Gastroesophageal sphincter (tissue), 4 donors: ENCODE data around the gene NFASC. TPM values are rescaled to one million over a fixed set of nuclear protein-coding genes. Genes with fewer than 3 reads are reported as not detected.

ENCODE experiments used
- ATAC-seq: fragments of 150-250 bp; one replicate; pipeline ENCODE4 v1.9.1; 2016; ENCODE audit warnings: mild to moderate bottlenecking, moderate library complexity
- H3K27ac ChIP-seq, 4 donors: fragments of 200-600 bp; sonication (generic) in 3 of 4; 1 replicate in 3 of 4; 2 replicates in 1 of 4; pipeline ENCODE4 v1.5.1; 2016 to 2019
- H3K27me3 ChIP-seq: fragments of 200-600 bp; sonication (generic); one replicate; pipeline ENCODE4 v1.5.1; 2019
- H3K36me3 ChIP-seq, 2 donors: fragments of 200-600 bp; sonication (generic); one replicate each; pipeline ENCODE4 v1.5.1; 2019; ENCODE audit warnings: control low read depth in 1 of 2
- H3K4me1 ChIP-seq, 3 donors: fragments of 200-600 bp; sonication (generic); 1 replicate in 2 of 3; 2 replicates in 1 of 3; pipeline ENCODE4 v1.5.1; 2016 to 2019; ENCODE audit warnings: control low read depth in 2 of 3
- H3K4me3 ChIP-seq, 2 donors: fragments of 200-600 bp; sonication (generic); one replicate each; pipeline ENCODE4 v1.5.1; 2019; ENCODE audit warnings: mild to moderate bottlenecking in 1 of 2, moderate library complexity in 1 of 2
- H3K9me3 ChIP-seq, 3 donors: fragments of 200-600 bp; sonication (generic); one replicate each; pipeline ENCODE4 v1.5.1; 2017 to 2019; ENCODE audit warnings: control low read depth in 2 of 3
- CTCF ChIP-seq, 4 experiments: fragments of 200-600 bp in 2 of 4; fragments of 450-650 bp in 2 of 4; sonication (generic) in 1 of 4; IDR thresholded peaks; one replicate each; pipeline ENCODE4 v1.5.1; 2017 to 2019; ENCODE audit warnings: antibody characterized with exemption in 4 of 4, mild to moderate bottlenecking in 2 of 4, moderate library complexity in 2 of 4
- EP300 ChIP-seq: sonication (generic); formaldehyde crosslinking; IDR thresholded peaks from one replicate; pipeline ENCODE4 v1.6.1; 2017; ENCODE audit warnings: antibody characterized with exemption, mild to moderate bottlenecking
- POLR2A ChIP-seq, 2 donors: fragments of 450-650 bp; IDR thresholded peaks; one replicate each; pipeline ENCODE4 v1.6.1; 2017; ENCODE audit warnings: antibody characterized with exemption in 2 of 2, mild to moderate bottlenecking in 2 of 2, moderate library complexity in 1 of 2
- POLR2AphosphoS5 ChIP-seq: sonication (generic); formaldehyde crosslinking; IDR thresholded peaks from one replicate; pipeline ENCODE4 v1.6.1; 2017; ENCODE audit warnings: antibody characterized with exemption
- WGBS, 2 donors: methylation state at CpG; one replicate each; pipeline ENCODE4 v1.1.5; 2018; ENCODE audit warnings: low coverage in 1 of 2; 5-methylcytosine and 5-hydroxymethylcytosine counted together
- total RNA-seq, 4 donors: library from RNA; depleted of rRNA; stranded (reverse); fragments of >200 nt; gene quantifications; one replicate each; pipeline ENCODE4 v1.1.0, GENCODE V29; 2016

Gene NFASC
- total RNA-seq, 4 donors from 2014 or later: 39.0 to 121 (median 54.5) TPM

GRCh38 chr1:204968135-204968534 lies 97.5 kb downstream of the NFASC start:
- no peaks in the 10 kb centered on the region for H3K4me1 ChIP-seq
- ATAC-seq: no peak
- no peaks in the 10 kb centered on the region for H3K9me3 ChIP-seq
- H3K36me3 ChIP-seq: peaks cover 0 to 98% of the 10 kb centered on the region in 2 donors
- no CpG with 5 or more reads among the region's 10 CpGs for WGBS, 2 donors
- H3K4me3 ChIP-seq: no peak overlapping the region
- TF ChIP-seq CTCF (IDR thresholded peaks at IDR 0.05) (no peak), POLR2A (IDR thresholded peaks at IDR 0.05) (no peak), POLR2AphosphoS5 (no peak), EP300 (no peak)
- no peaks in the 10 kb centered on the region for H3K27me3 ChIP-seq
- no peak overlapping the region for H3K27ac ChIP-seq

GRCh38 chr1:204968951-204969350 lies 98.3 kb downstream of the NFASC start:
- Histone ChIP-seq H3K27me3 (no peaks in the 10 kb centered on the region), H3K4me1 (no peaks in the 10 kb centered on the region), H3K27ac (no peak overlapping the region), H3K9me3 (no peaks in the 10 kb centered on the region), H3K36me3 (peaks cover 0 to 98% of the 10 kb centered on the region in 2 donors), H3K4me3 (no peak overlapping the region)
- WGBS, 2 donors: 83 to 85% methylated on average over 6 to 15 of the region's 16 CpGs
- no peak for ATAC-seq
- TF ChIP-seq POLR2A (IDR thresholded peaks at IDR 0.05) (no peak), POLR2AphosphoS5 (no peak), CTCF (IDR thresholded peaks at IDR 0.05) (no peak), EP300 (no peak)

- H3K27me3 ChIP-seq: no peaks in the 10 kb centered on the region
- H3K4me1 ChIP-seq: no peaks in the 10 kb centered on the region
- no peak overlapping the region for H3K4me3 ChIP-seq
- no peak for ATAC-seq
- peaks cover 0 to 100% of the 10 kb centered on the region in 2 donors for H3K36me3 ChIP-seq
- no peaks in the 10 kb centered on the region for H3K9me3 ChIP-seq
- H3K27ac ChIP-seq: no peak overlapping the region
- no peak for TF ChIP-seq POLR2AphosphoS5
- TF ChIP-seq CTCF (IDR thresholded peaks at IDR 0.05): no peak
- TF ChIP-seq POLR2A (IDR thresholded peaks at IDR 0.05): no peak
- TF ChIP-seq EP300: no peak
- WGBS, 2 donors: 86 to 92% methylated on average over 1 to 2 of the region's 2 CpGs
These were observed 100.3 kb downstream of the NFASC start for GRCh38 chr1:204970937-204971336.

GRCh38 chr1:204971517-204972336 lies 101.1 kb downstream of the NFASC start:
- 51 to 87% methylated on average over 3 to 7 of the region's 12 CpGs for WGBS, 2 donors
- Histone ChIP-seq H3K27me3 (no peaks in the 10 kb centered on the region), H3K4me3 (no peak overlapping the region), H3K4me1 (no peaks in the 10 kb centered on the region), H3K9me3 (no peaks in the 10 kb centered on the region), H3K36me3 (peaks cover 0 to 100% of the 10 kb centered on the region in 2 donors), H3K27ac (no peak overlapping the region)
- ATAC-seq: no peak
- TF ChIP-seq POLR2A (IDR thresholded peaks at IDR 0.05): no peak
- no peak for TF ChIP-seq POLR2AphosphoS5
- TF ChIP-seq CTCF (IDR thresholded peaks at IDR 0.05): no peak
- no peak for TF ChIP-seq EP300

GRCh38 chr1:204972426-204972825 lies 101.8 kb downstream of the NFASC start:
- Histone ChIP-seq H3K27me3 (no peaks in the 10 kb centered on the region), H3K27ac (no peak overlapping the region), H3K4me3 (no peak overlapping the region), H3K9me3 (no peaks in the 10 kb centered on the region), H3K36me3 (peaks cover 0 to 100% of the 10 kb centered on the region in 2 donors), H3K4me1 (no peaks in the 10 kb centered on the region)
- 86 to 100% methylated on average over 1 of the region's 1 CpG for WGBS, 2 donors
- ATAC-seq: no peak
- TF ChIP-seq CTCF (IDR thresholded peaks at IDR 0.05) (no peak), POLR2AphosphoS5 (no peak), POLR2A (IDR thresholded peaks at IDR 0.05) (no peak), EP300 (no peak)
